Stimulated activated CD4-positive, alpha-beta T cell treated with anti-CD3 and anti-CD28 coated beads, TNF-alpha, amount 100 ng/mL, for 4 hours (primary cell): Measurements from ENCODE around the gene TRPC1.
"Not testable (repeated sequence)": the region's sequence is repeated elsewhere in the genome, so short reads cannot be mapped to it uniquely, and the experiment has no call there.

Source experiments
- DNase-seq, 3 experiments: peaks; one replicate each; pipeline ENCODE4 v3.0.0-alpha.2; 2020; ENCODE audit warnings: low read depth in 3 of 3

Gene TRPC1

GRCh38 chr3:142723968-142724681 lies at the start of gene TRPC1:
TSS of gene TRPC1 (plus strand) at chr3:142724034. CDS start at chr3:142724560, 526 bp downstream.
- peak; percentile 47 to 63 (median 52) for DNase-seq

GRCh38 chr3:142676151-142676550 lies 47.7 kb upstream of the TRPC1 start:
- DNase-seq = no peak

- DNase-seq = no peak
These were observed 43.1 kb upstream of the TRPC1 start for GRCh38 chr3:142680710-142681109.

- DNase-seq = no peak
These were observed 33.2 kb upstream of the TRPC1 start for GRCh38 chr3:142690613-142691012.

- DNase-seq = no peak
These were observed 32.3 kb upstream of the TRPC1 start for GRCh38 chr3:142691527-142691926.

GRCh38 chr3:142693136-142693853 lies 30.5 kb upstream of the TRPC1 start:
- DNase-seq = no peak

- no peak for DNase-seq
These were observed 29.6 kb upstream of the TRPC1 start for GRCh38 chr3:142694225-142694624.

GRCh38 chr3:142705198-142705597 lies 18.6 kb upstream of the TRPC1 start:
- DNase-seq = no peak

- DNase-seq = no peak
These were observed 17.3 kb upstream of the TRPC1 start for GRCh38 chr3:142706321-142707127.

- DNase-seq = no peak
These were observed 14.6 kb upstream of the TRPC1 start for GRCh38 chr3:142709207-142709606.

- DNase-seq = not testable (repeated sequence)
These were observed 9.0 kb upstream of the TRPC1 start for GRCh38 chr3:142714882-142715281.

GRCh38 chr3:142716102-142716501 lies 7.7 kb upstream of the TRPC1 start:
- no peak for DNase-seq

- DNase-seq = no peak
These were observed 218 bp upstream of the TRPC1 start for GRCh38 chr3:142723665-142723967.

- DNase-seq = no peak
These were observed 985 bp downstream of the TRPC1 start for GRCh38 chr3:142724682-142725356.

GRCh38 chr3:142725357-142725739 lies 1.5 kb downstream of the TRPC1 start:
- DNase-seq = no peak

GRCh38 chr3:142726017-142726416 lies 2.2 kb downstream of the TRPC1 start:
- no peak for DNase-seq

GRCh38 chr3:142732066-142732465 lies 8.2 kb downstream of the TRPC1 start:
- no peak for DNase-seq

- DNase-seq = no peak
These were observed 11.0 kb downstream of the TRPC1 start for GRCh38 chr3:142734834-142735233.

- no peak for DNase-seq
These were observed 11.6 kb downstream of the TRPC1 start for GRCh38 chr3:142735462-142735861.

GRCh38 chr3:142738396-142738795 lies 14.6 kb downstream of the TRPC1 start:
- no peak for DNase-seq

- DNase-seq = no peak
These were observed 22.8 kb downstream of the TRPC1 start for GRCh38 chr3:142746646-142747045.

GRCh38 chr3:142750531-142750930 lies 26.7 kb downstream of the TRPC1 start:
- DNase-seq = not testable (repeated sequence)
